Measurements from ENCODE around the gene HAP1. TPM values are rescaled to one million over a fixed set of nuclear protein-coding genes. Genes with fewer than 3 reads are reported as not detected.
A peak's percentile ranks its signal among the peaks of the same experiment; 100 is the strongest.

HAP1 gene
- total RNA-seq, 1 donor from 2014 or later = 0.58 TPM

DNA sequence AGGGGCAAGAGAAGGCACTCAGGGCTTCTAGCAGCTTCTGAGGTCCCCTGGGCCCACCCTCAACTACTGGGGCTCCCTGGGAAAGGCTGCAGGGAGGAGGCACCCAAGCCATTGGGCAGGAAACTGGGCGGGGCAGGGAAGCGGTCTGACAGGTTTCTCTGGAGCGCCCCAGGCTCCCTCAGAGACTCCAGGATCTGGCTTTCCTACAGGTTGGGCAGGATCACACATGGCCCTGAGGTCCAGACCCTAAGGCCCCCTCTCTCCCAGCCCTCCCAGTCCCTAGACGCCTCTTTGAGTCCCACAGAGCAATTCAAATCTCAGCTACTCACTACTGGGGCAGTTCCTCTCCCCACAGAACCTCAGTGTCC, 37.8 kb upstream of the HAP1 start:
- Histone ChIP-seq H3K27me3 (no peaks in the 10 kb centered on the region), H3K9me3 (no peaks in the 10 kb centered on the region), H3K27ac (peak overlapping the region; percentile 42), H3K4me1 (peaks cover 54% of the 10 kb centered on the region), H3K36me3 (peaks cover 41% of the 10 kb centered on the region), H3K4me3 (no peak overlapping the region)
- intact Hi-C loops (cut with DNase I) = no loop called here
- ATAC-seq (peak; percentile 77), DNase-seq (peak; percentile 89)
- TF ChIP-seq, protein P1, sequence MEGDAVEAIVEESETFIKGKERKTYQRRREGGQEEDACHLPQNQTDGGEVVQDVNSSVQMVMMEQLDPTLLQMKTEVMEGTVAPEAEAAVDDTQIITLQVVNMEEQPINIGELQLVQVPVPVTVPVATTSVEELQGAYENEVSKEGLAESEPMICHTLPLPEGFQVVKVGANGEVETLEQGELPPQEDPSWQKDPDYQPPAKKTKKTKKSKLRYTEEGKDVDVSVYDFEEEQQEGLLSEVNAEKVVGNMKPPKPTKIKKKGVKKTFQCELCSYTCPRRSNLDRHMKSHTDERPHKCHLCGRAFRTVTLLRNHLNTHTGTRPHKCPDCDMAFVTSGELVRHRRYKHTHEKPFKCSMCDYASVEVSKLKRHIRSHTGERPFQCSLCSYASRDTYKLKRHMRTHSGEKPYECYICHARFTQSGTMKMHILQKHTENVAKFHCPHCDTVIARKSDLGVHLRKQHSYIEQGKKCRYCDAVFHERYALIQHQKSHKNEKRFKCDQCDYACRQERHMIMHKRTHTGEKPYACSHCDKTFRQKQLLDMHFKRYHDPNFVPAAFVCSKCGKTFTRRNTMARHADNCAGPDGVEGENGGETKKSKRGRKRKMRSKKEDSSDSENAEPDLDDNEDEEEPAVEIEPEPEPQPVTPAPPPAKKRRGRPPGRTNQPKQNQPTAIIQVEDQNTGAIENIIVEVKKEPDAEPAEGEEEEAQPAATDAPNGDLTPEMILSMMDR (IDR thresholded peaks at IDR 0.05) = no peak

DNA sequence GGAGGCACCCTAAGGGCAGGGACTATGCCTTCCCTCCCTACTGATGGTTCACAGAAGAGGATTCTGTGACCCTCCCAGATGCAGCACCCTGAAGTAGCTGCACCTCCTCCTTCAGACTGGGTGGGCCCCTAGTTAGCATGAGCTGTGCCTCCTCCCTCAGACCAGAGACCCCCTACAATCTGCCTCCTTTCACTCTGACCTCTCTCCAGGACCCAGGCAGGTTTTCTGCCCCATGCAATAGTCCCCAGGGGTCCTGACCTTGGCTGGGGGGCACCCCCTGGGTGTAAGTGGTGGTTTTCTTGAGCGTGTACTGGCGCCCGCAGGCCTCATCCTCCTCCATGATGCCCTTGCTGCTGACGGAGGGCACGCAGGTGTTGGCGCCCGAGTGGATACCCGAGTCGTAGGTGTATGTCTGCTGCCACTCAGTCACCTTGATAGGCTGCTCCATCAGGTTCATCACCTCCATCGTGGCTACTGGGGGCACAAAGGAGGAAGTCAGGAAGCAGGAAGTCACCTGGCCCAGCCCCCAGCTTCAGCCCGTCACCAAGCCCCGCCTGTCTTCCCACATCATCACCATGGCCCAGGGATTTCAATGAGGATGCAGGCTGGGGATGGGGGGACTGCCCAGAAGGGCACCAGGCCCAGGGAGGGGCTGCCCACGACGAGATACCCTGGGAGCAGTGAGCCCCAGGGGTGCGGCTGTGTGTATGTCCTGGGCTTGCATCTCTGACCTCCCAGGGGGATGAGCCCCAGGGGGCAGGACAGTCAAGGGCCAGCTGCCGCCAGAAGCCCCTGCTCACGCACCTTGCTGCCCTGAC, 37.2 kb upstream of the HAP1 start:
- DNase-seq (no peak), ATAC-seq (no peak)
- Histone ChIP-seq H3K27me3 (no peaks in the 10 kb centered on the region), H3K27ac (no peak overlapping the region), H3K4me1 (peaks cover 48% of the 10 kb centered on the region), H3K9me3 (no peaks in the 10 kb centered on the region), H3K4me3 (no peak overlapping the region), H3K36me3 (peaks cover 48% of the 10 kb centered on the region)
- intact Hi-C loops (cut with DNase I) = no loop called here
- TF ChIP-seq, protein P1 (IDR thresholded peaks at IDR 0.05) = no peak

DNA sequence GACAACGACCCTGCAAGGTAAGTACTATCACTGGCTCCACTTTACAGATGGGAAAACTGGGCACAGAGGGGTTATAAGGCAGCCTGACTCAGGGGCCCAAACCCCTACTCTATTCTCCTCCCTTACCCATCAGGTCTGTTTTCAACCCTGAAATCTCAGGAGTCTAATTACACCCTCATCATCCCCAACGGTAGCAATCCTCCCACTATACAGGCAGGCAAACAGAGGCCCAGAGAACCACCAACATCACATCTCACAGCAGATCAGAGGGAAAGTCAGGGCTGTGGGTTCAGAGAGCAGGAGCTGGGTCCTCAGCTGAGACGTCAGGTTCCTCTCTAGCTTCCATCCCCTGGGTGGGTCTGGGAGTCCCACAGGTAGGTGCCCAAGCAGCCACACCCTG, 35.5 kb upstream of the HAP1 start:
- intact Hi-C loops (cut with DNase I) = no loop called here
- DNase-seq (no peak), ATAC-seq (no peak)
- Histone ChIP-seq H3K9me3 (no peaks in the 10 kb centered on the region), H3K4me1 (peaks cover 32% of the 10 kb centered on the region), H3K4me3 (no peak overlapping the region), H3K27me3 (no peaks in the 10 kb centered on the region), H3K27ac (no peak overlapping the region), H3K36me3 (peaks cover 64% of the 10 kb centered on the region)
- TF ChIP-seq, protein P1 (IDR thresholded peaks at IDR 0.05) = no peak

DNA sequence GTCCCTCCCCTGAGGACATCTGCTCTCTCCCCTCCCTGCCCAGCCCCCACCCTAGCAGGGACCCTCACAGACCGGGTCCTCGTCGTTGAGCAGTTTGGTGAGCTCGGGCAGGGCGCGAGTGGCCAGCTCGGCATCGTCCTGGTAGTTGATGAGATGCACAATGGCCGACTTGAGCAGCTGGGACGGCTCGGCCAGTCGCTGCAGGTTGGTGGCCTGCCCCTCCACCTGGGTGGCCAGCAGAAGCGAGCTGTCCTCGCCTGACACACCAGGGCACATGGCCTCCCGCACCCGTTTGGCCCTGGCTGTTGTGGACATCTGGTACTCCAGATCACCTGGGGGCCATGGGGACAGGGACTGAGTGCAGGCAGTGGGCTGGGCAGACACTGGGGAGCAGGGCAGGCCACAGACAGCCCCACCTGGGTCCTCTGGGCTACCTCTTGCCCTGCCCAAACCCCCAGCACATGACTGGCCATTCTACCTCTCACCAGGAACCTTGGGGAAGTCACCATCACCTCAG, 35.0 kb upstream of the HAP1 start:
- no peaks in the 10 kb centered on the region for H3K9me3 ChIP-seq
- peaks cover 69% of the 10 kb centered on the region for H3K36me3 ChIP-seq
- TF ChIP-seq, protein P1 (IDR thresholded peaks at IDR 0.05) = no peak
- no peaks in the 10 kb centered on the region for H3K27me3 ChIP-seq
- no peak overlapping the region for H3K27ac ChIP-seq
- no peak for DNase-seq
- no peak overlapping the region for H3K4me3 ChIP-seq
- peaks cover 26% of the 10 kb centered on the region for H3K4me1 ChIP-seq
- intact Hi-C loops (cut with DNase I) = no loop called here
- no peak for ATAC-seq

DNA sequence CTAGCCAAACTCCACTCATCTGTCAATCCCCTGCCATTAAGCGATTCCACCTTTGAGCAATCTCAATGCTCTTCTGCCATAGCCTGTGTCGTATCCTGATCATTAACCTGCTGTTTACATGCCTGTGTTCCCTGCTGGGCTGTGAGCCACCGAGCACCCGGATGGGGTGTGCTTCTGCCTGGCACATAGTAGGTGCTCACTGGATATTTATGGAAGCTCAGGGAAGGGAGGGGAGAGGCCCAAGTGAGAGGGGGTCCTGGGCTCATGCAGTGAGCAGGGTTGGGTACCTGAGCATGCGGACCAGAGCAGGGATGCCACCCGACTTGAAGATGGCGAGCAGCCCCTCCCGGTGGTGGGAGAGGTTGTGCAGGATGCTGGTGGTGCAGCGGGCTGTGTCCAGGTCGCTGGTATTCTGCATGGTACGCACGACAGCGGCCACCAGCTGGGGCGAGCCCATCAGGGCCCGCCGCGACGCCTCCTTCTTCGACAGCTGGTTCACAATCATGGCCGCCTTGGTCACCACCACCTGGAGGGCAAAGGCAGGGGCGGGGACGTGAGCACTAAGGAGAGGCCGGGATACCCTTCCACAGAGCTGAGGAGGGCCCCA, 34.3 kb upstream of the HAP1 start:
- no peak for ATAC-seq
- no peaks in the 10 kb centered on the region for H3K9me3 ChIP-seq
- TF ChIP-seq, protein P1 (IDR thresholded peaks at IDR 0.05) = no peak
- peaks cover 20% of the 10 kb centered on the region for H3K4me1 ChIP-seq
- intact Hi-C loops (cut with DNase I) = no loop called here
- no peak overlapping the region for H3K4me3 ChIP-seq
- no peak for DNase-seq
- H3K27me3 ChIP-seq = no peaks in the 10 kb centered on the region
- no peak overlapping the region for H3K27ac ChIP-seq
- peaks cover 76% of the 10 kb centered on the region for H3K36me3 ChIP-seq

All from upper lobe of right lung (tissue), 1 donor.